Sigmoid colon (tissue), 7 donors: Measurements from ENCODE around the gene UGT1A7. TPM values are rescaled to one million over a fixed set of nuclear protein-coding genes. Genes with fewer than 3 reads are reported as not detected.
"Not testable (repeated sequence)": the region's sequence is repeated elsewhere in the genome, so short reads cannot be mapped to it uniquely, and the experiment has no call there.

ENCODE experiments used
- DNase-seq: peaks from one replicate; pipeline ENCODE4 v3.0.0-alpha.2; 2019
- H3K27ac ChIP-seq, 4 donors: fragments of 200-600 bp; sonication (generic); one replicate each; pipeline ENCODE4 v1.5.1; 2016 to 2019; ENCODE audit warnings: mild to moderate bottlenecking in 1 of 4
- H3K27me3 ChIP-seq, 3 donors: fragments of 200-600 bp; sonication (generic); one replicate each; pipeline ENCODE4 v1.5.1; 2019; ENCODE audit warnings: mild to moderate bottlenecking in 1 of 3
- H3K36me3 ChIP-seq, 4 donors: fragments of 200-600 bp; sonication (generic); one replicate each; pipeline ENCODE4 v1.5.1; 2016 to 2019
- H3K4me1 ChIP-seq, 4 donors: fragments of 200-600 bp; sonication (generic); one replicate each; pipeline ENCODE4 v1.5.1; 2017 to 2019
- H3K4me3 ChIP-seq, 4 donors: fragments of 200-600 bp; sonication (generic); one replicate each; pipeline ENCODE4 v1.5.1; 2017 to 2019; ENCODE audit warnings: mild to moderate bottlenecking in 2 of 4, moderate library complexity in 1 of 4
- H3K9me3 ChIP-seq, 4 donors: fragments of 200-600 bp in 3 of 4; sonication (generic) in 3 of 4; one replicate each; pipeline versions ENCODE4 v1.5.1 to v1.6.1; 2013 to 2019
- CTCF ChIP-seq, 4 experiments: fragments of 450-650 bp in 3 of 4; fragments of 200-600 bp in 1 of 4; IDR thresholded peaks; one replicate each; pipeline ENCODE4 v1.5.1; 2016 to 2019; ENCODE audit warnings: antibody characterized with exemption in 4 of 4, mild to moderate bottlenecking in 3 of 4, moderate library complexity in 2 of 4
- EP300 ChIP-seq, 4 donors: sonication (generic); formaldehyde crosslinking; IDR thresholded peaks; one replicate each; pipeline ENCODE4 v1.6.1; 2017; ENCODE audit warnings: antibody characterized with exemption in 4 of 4
- POLR2A ChIP-seq, 2 donors: fragments of 450-650 bp; IDR thresholded peaks; one replicate each; pipeline ENCODE4 v1.6.1; 2016; ENCODE audit warnings: antibody characterized with exemption in 2 of 2, mild to moderate bottlenecking in 2 of 2, moderate library complexity in 2 of 2
- POLR2AphosphoS5 ChIP-seq, 4 donors: sonication (generic); formaldehyde crosslinking; IDR thresholded peaks; one replicate each; pipeline ENCODE4 v1.6.1; 2017; ENCODE audit warnings: antibody characterized with exemption in 4 of 4
- WGBS, 2 donors: extraction: QIAGEN DNeasy Blood & Tissue Kit; methylation state at CpG; one replicate each; pipeline ENCODE4 v1.1.7; 2013; 5-methylcytosine and 5-hydroxymethylcytosine counted together
- intact Hi-C: fragments of 100-400 bp; cut with DNase I; formaldehyde crosslinking; loops from one replicate; pipeline ENCODE4 v1.15.1; 2023
- polyA plus RNA-seq, 3 donors: library from polyadenylated mRNA; stranded (reverse); fragments of 200-250 nt; gene quantifications; one replicate each; pipeline ENCODE4 v1.2.3, GENCODE V29; 2013
- total RNA-seq, 4 donors: library from RNA; depleted of rRNA; stranded (reverse); fragments of >200 nt; gene quantifications; one replicate each; pipeline ENCODE4 v1.1.0, GENCODE V29; 2016
- donor health status: healthy with polysubstance abuse.
- donor health status: Bipolar disorder and iron deficiency.
- donor health status: healthy.

Gene UGT1A7
- total and polyA plus RNA-seq, 7 donors = 0.66 TPM; not detected in 6

DNA sequence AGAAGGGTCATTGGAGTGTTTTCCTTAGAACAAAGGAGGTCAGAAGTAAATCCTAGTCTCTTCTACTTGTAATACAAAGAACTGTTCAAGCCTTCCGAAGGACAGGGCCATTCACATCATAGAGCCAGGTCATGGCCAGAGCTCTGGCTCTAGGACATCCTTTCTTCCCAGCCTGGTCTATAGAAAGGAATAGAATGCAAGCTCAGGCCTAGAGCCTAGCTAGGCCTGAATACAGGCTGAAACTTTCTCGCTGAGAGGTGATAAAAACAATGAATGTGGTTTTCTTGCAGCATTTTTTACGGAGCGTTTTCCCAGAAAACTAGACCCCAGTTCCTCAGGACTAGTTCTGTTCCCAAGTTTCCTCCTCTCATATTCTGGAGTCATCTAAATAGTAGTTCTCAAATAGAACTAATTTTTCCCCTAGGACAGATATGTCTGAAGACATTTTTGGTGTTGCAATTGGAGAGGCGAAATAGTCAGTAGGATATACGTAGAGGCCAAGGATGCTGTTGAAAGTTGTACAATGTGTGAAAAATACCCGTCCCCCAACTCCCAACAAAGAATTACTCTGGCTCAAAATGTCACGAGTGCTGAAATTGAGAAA lies 17.8 kb downstream of the UGT1A7 start:
- Histone ChIP-seq H3K27me3 (no peaks in the 10 kb centered on the region), H3K9me3 (no peaks in the 10 kb centered on the region), H3K27ac (no peak overlapping the region), H3K4me3 (no peak overlapping the region), H3K4me1 (no peaks in the 10 kb centered on the region), H3K36me3 (no peaks in the 10 kb centered on the region)
- intact Hi-C loops = no loop called here
- WGBS, 2 donors = 88 to 91% methylated on average over 8 of the region's 8 CpGs
- TF ChIP-seq EP300 (IDR thresholded peaks at IDR 0.05) (no peak), POLR2A (IDR thresholded peaks at IDR 0.05) (no peak), CTCF (IDR thresholded peaks at IDR 0.05) (no peak), POLR2AphosphoS5 (IDR thresholded peaks at IDR 0.05) (no peak)
- no peak for DNase-seq

DNA sequence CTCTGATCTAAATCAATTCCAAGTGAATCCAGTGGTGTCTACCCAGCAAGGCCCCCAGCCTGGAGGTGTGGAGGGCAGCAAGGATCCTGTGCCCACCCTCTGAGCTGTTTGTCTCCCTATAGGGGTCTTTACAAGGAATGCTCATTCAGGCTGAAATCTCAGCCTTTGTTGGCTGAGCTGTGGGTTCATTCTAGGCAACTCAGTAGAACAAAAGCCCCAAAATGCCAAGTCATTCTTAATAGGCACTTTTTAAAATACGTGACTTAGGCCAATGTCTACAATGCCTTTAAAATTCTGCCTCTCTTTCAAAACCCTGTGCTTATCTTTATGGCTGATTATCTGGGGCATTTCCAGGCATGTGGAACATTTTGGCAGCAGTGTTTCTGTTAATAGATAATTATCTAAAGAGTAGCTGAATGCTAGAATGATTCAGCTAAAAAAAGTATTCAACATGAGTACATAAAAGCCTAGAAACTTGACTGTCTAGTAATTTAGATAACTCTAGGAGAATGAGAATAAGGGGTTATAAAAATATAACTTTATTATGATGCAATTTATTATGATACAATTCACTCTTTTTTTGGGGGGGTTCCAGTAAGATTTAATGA lies 18.4 kb downstream of the UGT1A7 start:
- Histone ChIP-seq H3K27me3 (no peaks in the 10 kb centered on the region), H3K27ac (no peak overlapping the region), H3K4me3 (no peak overlapping the region), H3K9me3 (no peaks in the 10 kb centered on the region), H3K4me1 (no peaks in the 10 kb centered on the region), H3K36me3 (no peaks in the 10 kb centered on the region)
- 6 to 33% methylated on average over 1 of the region's 1 CpG for WGBS, 2 donors
- DNase-seq = no peak
- no peak for TF ChIP-seq CTCF (IDR thresholded peaks at IDR 0.05)
- intact Hi-C loops = no loop called here

- H3K36me3 ChIP-seq, H3K4me3 ChIP-seq, H3K27me3 ChIP-seq, H3K9me3 ChIP-seq, H3K4me1 ChIP-seq, DNase-seq, intact Hi-C loops, H3K27ac ChIP-seq: not testable (repeated sequence)
- WGBS, 2 donors = 75 to 86% methylated on average over 5 of the region's 5 CpGs
Measured at GRCh38 chr2:233700842-233701241, 19.1 kb downstream of the UGT1A7 start.

DNA sequence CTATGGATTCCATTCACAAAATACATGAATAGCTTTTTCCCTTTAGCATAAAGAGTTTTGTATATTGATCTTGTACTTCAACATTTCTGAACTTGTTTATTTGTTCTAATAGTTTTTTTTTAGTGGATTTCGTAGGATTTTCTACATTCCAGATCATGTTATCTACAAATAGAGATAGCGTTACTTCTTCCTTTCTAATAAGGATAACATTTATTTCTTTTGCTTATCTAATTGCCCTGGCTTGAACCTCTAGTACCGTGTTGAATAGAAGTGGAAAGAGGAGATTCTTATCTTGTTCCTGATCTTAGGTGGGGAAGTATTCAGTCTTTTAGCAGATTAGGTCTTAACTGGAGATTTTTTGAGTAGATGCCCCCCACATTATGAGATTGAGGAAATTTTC lies 20.5 kb downstream of the UGT1A7 start:
- Histone ChIP-seq H3K27me3 (no peaks in the 10 kb centered on the region), H3K27ac (no peak overlapping the region), H3K36me3 (no peaks in the 10 kb centered on the region), H3K4me1 (no peaks in the 10 kb centered on the region), H3K9me3 (no peaks in the 10 kb centered on the region), H3K4me3 (no peak overlapping the region)
- TF ChIP-seq POLR2A (IDR thresholded peaks at IDR 0.05) = no peak
- 73 to 80% methylated on average over 3 of the region's 3 CpGs for WGBS, 2 donors
- intact Hi-C loops = no loop called here
- no peak for DNase-seq

- Histone ChIP-seq H3K36me3 (no peaks in the 10 kb centered on the region), H3K9me3 (no peaks in the 10 kb centered on the region), H3K27me3 (no peaks in the 10 kb centered on the region), H3K4me1 (no peaks in the 10 kb centered on the region), H3K4me3 (no peak overlapping the region), H3K27ac (no peak overlapping the region)
- TF ChIP-seq CTCF (IDR thresholded peaks at IDR 0.05) = no peak
- TF ChIP-seq POLR2AphosphoS5 (IDR thresholded peaks at IDR 0.05) = no peak
- TF ChIP-seq EP300 (IDR thresholded peaks at IDR 0.05) = no peak
- no peak for TF ChIP-seq POLR2A (IDR thresholded peaks at IDR 0.05)
- WGBS, 2 donors = 49 to 67% methylated on average over 4 of the region's 4 CpGs
- no peak for DNase-seq
- intact Hi-C loops = no loop called here
Measured at GRCh38 chr2:233705911-233706506, 24.3 kb downstream of the UGT1A7 start.

GRCh38 chr2:233706720-233707119 lies 25.0 kb downstream of the UGT1A7 start:
- Histone ChIP-seq H3K27me3 (no peaks in the 10 kb centered on the region), H3K4me1 (no peaks in the 10 kb centered on the region), H3K36me3 (no peaks in the 10 kb centered on the region), H3K27ac (no peak overlapping the region), H3K9me3 (no peaks in the 10 kb centered on the region), H3K4me3 (no peak overlapping the region)
- TF ChIP-seq EP300 (IDR thresholded peaks at IDR 0.05) (no peak), POLR2A (IDR thresholded peaks at IDR 0.05) (no peak), POLR2AphosphoS5 (IDR thresholded peaks at IDR 0.05) (no peak), CTCF (IDR thresholded peaks at IDR 0.05) (no peak)
- no peak for DNase-seq
- intact Hi-C loops = no loop called here
- WGBS, 2 donors = 0 to 49% methylated on average over 1 of the region's 1 CpG
